ENCODE data around the gene WDR43. TPM values are rescaled to one million over a fixed set of nuclear protein-coding genes. Genes with fewer than 3 reads are reported as not detected.

The WDR43 gene, protein sequence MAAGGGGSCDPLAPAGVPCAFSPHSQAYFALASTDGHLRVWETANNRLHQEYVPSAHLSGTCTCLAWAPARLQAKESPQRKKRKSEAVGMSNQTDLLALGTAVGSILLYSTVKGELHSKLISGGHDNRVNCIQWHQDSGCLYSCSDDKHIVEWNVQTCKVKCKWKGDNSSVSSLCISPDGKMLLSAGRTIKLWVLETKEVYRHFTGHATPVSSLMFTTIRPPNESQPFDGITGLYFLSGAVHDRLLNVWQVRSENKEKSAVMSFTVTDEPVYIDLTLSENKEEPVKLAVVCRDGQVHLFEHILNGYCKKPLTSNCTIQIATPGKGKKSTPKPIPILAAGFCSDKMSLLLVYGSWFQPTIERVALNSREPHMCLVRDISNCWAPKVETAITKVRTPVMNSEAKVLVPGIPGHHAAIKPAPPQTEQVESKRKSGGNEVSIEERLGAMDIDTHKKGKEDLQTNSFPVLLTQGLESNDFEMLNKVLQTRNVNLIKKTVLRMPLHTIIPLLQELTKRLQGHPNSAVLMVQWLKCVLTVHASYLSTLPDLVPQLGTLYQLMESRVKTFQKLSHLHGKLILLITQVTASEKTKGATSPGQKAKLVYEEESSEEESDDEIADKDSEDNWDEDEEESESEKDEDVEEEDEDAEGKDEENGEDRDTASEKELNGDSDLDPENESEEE
- 61.5 and 131 TPM in 2 replicates for total RNA-seq

DNA sequence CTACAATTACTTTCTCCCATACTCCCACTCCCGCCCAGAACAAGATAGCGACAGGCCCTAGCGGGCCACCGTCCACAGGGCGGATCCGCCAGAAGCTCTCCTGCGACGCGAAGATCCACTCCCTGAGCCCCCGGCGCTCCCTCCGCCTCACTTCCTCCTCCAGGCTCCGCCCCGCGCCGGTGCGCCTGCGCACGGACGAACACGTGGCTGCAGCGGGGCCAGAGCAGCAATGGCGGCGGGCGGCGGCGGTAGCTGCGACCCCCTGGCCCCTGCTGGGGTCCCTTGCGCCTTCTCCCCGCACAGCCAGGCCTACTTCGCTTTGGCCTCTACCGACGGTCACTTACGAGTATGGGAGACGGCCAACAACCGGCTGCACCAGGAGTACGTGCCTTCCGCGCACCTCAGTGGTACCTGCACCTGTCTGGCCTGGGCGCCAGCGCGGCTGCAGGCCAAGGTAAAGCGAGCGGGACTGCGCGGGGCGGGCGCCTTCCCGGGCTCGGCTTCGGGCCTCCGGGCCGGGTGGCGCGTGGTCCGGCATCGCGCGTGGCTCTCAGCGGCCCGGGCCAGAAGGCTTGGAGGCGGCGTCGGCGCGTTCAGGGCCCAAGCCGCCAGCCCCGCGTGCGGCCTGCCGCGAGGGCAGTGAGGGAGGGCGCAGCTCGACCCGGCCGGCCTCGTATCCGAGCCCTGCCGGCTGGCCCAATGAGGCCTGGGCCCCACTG, at the start of gene WDR43:
Gene WDR43, plus strand, starts transcription at position 198 of the 719 bp plus-strand sequence. Its CDS starts 32 bp downstream, at position 230.
- peak within 1 kb of the TSS; percentile 79 for H3K4me3 ChIP-seq (ENCODE audit: low read depth, low read length)
- DNase-seq (ENCODE audit: low read depth): peak; percentile 100
- TF ChIP-seq, protein P1, sequence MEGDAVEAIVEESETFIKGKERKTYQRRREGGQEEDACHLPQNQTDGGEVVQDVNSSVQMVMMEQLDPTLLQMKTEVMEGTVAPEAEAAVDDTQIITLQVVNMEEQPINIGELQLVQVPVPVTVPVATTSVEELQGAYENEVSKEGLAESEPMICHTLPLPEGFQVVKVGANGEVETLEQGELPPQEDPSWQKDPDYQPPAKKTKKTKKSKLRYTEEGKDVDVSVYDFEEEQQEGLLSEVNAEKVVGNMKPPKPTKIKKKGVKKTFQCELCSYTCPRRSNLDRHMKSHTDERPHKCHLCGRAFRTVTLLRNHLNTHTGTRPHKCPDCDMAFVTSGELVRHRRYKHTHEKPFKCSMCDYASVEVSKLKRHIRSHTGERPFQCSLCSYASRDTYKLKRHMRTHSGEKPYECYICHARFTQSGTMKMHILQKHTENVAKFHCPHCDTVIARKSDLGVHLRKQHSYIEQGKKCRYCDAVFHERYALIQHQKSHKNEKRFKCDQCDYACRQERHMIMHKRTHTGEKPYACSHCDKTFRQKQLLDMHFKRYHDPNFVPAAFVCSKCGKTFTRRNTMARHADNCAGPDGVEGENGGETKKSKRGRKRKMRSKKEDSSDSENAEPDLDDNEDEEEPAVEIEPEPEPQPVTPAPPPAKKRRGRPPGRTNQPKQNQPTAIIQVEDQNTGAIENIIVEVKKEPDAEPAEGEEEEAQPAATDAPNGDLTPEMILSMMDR (IDR thresholded peaks at IDR 0.05; ENCODE audit: insufficient read depth, low read depth, low read length): no peak

DNA sequence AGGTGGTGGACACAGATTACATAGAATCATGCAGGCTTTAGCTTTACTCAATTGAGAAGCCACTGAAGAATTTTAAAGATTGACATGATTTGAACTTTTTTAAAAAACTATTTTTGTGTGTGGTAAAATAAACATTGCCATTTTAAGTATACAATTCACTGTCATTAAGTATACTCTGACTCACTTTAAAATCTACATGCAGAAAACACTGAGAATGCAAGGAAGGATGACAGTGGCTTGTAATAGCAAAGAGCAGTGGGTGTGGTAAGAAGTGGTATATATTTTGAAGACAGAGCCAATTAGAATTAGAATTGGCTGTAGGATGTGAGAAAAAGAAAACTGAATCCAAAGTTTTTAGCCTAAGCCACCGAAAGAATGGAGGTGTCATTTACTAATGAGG, 39.3 kb upstream of the WDR43 start:
- TF ChIP-seq, protein P1 (IDR thresholded peaks at IDR 0.05; ENCODE audit: insufficient read depth, low read depth, low read length): no peak
- no peak for DNase-seq (ENCODE audit: low read depth)
- no peak overlapping the region for H3K4me3 ChIP-seq (ENCODE audit: low read depth, low read length)

DNA sequence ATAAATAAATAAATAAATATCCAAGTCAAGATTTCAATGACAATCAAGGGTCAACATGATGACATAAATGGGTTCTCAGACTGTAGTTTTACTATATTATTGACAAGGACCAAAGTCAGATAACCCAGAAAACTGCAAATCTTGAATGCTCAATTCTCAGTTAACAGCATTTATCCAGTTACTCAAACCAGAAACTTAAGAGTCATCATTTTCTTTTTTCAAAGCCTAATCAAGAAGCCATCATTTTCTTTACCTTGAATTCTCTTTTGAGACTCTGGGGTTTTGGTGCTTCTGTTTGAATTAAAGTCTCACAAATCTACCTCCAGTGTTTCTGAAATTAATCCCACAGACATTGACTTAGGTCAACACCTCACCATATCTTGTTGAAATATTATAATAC, 38.5 kb upstream of the WDR43 start:
- no peak for DNase-seq (ENCODE audit: low read depth)
- no peak overlapping the region for H3K4me3 ChIP-seq (ENCODE audit: low read depth, low read length)
- TF ChIP-seq, protein P1 (IDR thresholded peaks at IDR 0.05; ENCODE audit: insufficient read depth, low read depth, low read length): no peak

DNA sequence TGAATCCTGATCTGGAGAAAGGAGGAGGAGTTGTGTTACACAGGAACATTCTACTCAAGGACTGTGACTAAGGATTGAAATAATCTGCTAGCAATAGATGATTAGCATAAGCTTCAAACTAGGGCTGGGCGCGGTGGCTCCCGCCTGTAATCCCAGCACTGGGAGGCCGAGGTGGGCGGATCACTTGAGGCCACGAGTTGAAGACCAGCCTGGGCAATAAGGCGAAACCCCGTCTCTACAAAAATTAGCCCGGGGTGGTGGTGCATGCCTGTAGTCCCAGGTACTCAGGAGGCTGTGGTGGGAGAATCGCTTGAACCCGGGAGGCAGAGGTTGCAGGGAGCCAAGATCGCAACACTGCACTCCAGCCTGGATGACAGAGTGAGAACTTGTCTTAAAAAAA, 25.9 kb upstream of the WDR43 start:
- H3K4me3 ChIP-seq (ENCODE audit: low read depth, low read length): peak overlapping the region; percentile 99
- TF ChIP-seq, protein P1 (IDR thresholded peaks at IDR 0.05; ENCODE audit: insufficient read depth, low read depth, low read length): no peak
- no peak for DNase-seq (ENCODE audit: low read depth)

DNA sequence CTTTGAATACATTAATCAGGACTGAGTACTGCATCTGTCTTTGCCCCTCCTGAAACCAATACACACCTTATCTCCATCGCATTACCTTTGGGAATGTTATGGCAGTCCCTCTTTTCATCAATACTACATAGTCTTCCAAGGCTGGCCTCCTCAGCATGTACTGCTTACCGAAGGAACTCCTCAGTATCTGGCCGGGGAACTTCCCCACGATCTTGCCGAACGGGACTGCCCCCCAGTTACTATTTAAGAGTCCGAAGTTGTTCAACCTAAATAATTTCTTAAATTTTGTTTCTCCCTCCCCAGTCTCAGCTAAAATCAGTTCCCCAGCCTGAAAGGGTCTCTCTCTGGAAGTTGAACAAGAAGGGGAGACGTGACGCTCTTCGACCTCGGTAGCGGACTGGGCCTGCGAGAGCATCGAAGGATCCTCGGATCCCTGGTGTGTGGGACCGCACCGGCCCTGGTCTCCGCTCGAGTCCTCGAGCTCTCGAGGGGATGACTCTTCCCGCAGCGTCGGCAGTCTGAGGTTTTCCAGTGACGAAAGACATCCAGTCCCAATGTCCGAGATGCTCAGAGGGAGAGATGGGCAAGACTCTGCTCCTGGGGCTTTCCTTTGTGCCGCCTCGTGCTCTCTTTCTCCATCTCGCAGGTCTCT, 24.8 kb upstream of the WDR43 start:
- DNase-seq (ENCODE audit: low read depth): no peak
- peak overlapping the region; percentile 99 for H3K4me3 ChIP-seq (ENCODE audit: low read depth, low read length)
- TF ChIP-seq, protein P1 (IDR thresholded peaks at IDR 0.05; ENCODE audit: insufficient read depth, low read depth, low read length): no peak

DNA sequence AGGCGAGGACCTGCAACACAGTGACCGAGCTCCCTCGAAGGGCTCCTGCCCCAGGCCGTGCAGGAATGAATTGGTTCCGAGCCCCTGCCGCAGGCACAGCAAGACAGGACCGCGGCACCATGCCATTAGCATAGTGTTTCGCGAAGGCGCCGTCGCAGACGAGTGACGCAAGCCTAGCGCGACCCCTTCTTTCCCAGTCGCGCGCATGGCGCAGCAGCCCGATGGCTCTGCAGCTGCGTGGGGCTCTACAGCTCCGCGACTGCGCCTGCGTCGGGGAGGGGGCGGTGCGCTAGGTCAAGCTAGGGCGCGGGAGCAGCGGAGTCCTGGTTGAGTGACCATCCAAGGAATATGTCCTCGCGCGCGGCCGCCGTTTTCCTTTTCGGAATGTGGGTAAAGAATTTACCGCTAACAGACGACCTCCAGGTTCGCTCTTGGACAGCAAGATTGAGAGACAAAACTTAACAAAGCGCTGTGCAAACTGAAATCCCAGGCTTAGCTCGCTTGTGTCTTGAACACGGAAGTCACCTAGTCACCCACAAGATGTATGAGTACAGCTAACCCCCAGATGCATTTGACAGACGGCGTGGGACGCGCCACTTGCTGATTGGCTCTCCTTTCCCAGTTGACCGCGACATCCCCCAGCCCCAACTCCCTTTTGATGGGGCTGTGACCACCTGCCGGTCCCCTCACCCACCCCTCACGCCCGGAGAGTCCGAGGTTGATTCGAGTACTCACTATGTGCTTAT, 24.1 kb upstream of the WDR43 start, which contains the start of gene TRMT61B:
Gene TRMT61B, minus strand, starts transcription at position 164 of the 746 bp plus-strand sequence. Its CDS starts 32 bp downstream, at position 132.
- DNase-seq (ENCODE audit: low read depth): peak; percentile 95
- peak within 1 kb of the TSS; percentile 99 for H3K4me3 ChIP-seq (ENCODE audit: low read depth, low read length)
- TF ChIP-seq, protein P1 (IDR thresholded peaks at IDR 0.05; ENCODE audit: insufficient read depth, low read depth, low read length): no peak
